ENCODE data around the gene CAB39.
A peak's percentile ranks its signal among the peaks of the same experiment; 100 is the strongest.

CAB39 gene

DNA sequence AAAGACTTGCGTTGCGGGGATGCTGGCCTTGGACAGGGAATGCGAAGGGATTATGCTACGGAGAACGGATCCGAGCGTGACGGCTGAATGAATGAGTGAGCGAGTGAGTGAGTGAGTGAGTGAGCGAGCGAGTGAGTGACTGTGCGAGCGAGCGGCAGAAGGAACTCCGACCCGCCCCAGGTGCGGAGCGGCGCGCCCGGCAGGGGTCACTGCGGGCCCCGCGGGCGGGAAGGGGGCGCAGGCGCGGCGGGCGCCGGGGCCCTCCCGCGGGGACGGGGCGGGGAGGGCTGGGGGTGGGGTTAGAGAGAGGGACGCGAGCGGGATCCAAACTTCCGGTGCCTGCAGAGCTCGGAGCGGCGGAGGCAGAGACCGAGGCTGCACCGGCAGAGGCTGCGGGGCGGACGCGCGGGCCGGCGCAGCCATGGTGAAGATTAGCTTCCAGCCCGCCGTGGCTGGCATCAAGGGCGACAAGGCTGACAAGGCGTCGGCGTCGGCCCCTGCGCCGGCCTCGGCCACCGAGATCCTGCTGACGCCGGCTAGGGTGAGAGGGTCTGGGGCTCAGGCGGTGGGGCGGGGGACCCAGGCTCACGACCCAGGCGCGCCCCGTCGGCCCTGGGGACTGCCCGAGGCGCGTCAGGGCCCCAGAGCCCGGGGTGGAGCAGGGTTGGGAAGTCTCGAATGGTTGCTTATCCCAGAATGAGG, 152.1 kb downstream of the CAB39 start, which contains the start of gene ITM2C:
ITM2C (plus strand) TSS at position 338 of the 702 bp plus-strand sequence; CDS start at position 422, 84 bp downstream.
- DNase-seq = peak; percentile 74

DNA sequence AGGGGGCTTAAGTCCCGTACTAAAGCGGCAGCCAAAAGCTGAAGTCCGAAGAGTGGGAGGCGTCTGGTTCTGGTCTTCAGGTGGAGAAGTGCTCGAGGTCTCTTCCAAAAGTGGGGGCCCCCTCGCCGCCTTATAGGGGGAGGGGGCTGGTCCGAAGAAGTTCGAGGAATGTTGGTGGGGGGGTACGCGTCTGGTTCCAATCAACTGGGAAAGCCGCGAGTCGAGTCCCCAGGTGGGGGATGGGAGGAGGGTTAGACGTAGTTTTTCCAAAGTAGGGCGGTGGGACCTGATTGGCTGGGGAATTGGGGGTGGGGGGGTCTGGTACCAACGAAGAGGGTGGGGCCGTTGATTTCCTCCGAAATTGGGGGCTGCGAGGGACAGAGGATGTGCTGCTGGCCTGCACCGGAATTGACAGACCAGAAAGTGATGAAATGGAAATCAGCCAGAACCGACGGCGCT, 152.7 kb downstream of the CAB39 start:
- no peak for DNase-seq

DNA sequence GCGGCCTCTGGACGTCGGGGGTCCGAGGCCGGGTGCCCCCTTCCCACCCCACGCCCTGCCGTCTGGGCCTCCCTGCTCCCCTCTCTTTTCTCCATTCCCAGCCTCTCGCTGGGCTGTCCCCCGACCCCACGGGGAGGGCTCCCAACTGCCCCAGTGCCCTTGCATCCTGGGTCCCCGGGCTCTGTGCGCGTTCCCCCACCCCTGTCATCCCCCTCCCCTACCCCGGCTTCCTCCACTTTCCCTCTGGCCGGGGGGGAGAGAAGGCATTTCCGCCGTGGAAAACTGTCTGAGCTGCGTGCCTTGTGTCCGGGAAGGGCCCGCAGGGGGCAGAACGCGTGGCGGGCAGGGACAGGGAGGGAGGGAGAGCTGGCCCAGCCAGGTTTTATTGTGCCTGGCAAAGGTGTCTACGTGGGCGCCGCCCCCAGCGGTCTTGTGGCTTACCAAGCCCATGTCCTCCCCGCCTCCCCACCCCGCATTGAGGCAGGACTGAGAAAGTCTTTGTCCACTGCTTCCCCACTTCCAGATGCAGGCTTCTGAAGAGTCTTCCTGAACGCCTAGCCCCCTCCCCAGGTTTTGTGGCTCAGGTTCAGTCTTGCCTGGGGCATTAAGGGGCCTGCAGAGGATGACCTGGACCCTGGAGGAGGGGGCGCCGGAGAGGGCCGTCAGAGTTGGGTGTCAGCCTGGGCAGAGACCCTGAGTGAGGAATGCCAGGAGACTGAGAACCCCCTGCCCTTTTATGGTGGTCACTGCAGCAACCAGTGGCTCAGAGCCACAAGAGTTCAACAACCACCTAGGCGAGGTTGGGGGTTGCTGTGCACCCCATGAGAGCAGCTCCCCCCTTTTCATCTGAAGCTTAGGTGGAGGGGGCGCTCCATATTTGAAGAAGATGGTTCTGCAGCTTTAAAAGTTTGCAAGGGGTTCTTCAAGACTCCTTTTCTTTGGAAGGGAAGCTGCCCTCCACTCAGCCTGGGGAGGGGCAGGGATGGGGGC, 153.4 kb downstream of the CAB39 start:
- no peak for DNase-seq

DNA sequence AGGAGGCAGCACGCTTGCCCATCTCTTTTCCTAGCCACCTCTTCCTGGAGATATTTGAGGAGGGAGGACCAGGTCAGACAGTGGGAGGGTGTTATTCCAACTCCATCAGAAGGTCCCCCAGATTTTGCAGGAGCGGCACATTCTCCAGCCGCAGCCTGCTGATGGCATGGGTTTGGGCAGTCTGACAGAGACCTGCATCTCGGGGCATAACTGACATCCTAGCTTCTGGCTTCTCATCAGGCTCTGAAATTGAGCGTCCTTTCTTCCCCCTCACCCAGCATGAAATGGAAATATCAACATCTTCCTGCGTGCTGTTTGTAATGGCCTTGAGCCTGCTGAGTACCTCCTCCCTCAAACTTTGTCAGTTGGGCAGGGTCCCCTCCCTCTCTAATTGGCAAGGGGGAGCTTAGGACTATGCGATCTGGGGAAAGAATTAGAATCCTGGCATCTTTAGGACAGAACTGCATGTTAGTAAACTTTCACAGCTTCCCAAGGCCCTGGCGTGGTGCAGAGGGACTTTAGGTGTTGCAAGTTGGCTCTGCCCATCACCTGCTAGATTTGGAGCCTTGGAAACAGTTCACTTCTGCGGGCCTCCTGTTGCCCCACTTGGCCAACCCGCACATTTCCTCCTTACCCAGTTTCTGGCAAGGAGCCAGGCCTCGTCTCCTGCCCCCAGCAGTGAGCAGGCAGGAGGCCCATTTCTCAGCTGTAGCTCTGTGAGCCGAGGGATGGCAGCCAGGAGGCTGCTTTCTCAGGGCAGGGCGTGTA, 154.3 kb downstream of the CAB39 start:
- peak; percentile 78 for DNase-seq

DNA sequence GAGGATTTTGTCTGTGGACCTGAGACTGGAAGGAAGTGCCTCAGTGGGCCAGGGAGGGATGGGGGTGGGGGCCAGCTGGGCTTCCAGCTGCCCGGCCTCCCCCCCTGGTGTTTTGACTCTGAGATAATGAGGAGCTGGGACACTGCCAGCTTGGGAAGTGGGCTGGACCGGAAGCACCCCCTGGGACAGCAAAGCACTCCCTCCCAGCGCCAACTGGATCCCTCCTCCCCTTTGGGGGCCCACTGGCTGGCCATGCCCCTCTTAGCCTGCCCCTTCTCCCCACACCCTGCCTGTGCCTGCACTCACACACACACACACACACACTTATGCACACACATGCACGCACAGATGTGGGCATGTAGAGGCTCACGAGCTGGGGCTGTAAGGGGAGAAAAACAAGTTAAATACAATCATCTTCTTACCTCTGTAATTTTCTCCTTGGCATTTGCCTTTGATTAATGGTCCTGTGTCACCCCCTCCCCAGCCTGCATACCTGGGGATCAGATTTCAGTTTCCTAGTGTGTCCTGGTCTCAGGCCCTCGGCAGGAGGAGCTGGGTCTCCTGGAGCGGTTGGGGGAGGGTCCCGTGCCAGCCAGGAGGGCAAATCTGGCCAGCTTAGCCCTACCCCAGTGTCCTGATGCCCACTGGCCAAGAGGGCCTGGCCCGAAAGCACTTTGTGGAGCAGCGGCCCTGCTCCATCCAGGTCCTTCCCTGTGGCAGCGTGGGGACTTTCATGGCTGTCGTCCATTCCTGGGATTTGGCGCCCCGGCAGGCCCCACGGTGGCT, 155.7 kb downstream of the CAB39 start:
- DNase-seq = no peak

- no peak for DNase-seq
These were observed 156.6 kb downstream of the CAB39 start for GRCh38 chr2:230868947-230869913.

DNA sequence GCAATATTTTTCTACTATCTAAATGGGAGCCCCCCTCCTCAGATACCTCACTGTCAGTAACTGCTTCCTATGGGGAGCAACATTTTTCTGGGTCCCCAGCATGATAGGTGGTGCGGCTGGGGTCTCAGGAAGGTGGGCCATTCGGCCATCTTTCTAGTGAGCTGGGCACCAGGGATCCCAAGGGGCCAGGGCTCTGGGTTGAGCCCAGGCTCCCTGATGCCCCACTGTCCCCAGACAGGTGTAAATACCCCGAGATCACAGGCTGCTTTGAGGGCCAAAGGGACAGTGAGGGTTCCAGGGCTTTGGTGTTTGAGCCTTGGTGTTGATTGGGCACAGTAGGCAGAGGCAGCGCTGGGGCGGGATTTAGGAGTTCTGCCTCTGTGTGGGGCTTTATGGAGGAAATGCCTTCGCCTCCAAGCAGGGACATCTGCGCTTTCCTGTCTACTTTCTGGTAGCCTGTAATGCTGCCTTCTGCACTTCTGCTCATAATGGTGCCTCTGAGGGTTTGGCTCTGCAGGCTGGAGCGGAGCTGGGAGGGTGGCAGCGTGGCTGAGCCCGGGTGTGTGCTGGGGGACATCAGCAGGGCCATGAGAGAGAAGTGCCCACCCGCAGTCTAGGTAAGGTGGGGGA, 157.4 kb downstream of the CAB39 start:
- DNase-seq = no peak

Measured in CD4-positive, alpha-beta T cell treated with Interleukin-15 for 1 hour (primary cell).